PFSK-1 (cell line): ENCODE results near the gene GYPC.

Source experiments
- POLR2AphosphoS5 ChIP-seq: IDR thresholded peaks from 2 replicates; pipeline ENCODE4 v1.6.1; 2012; ENCODE audit warnings: low read depth, mild to moderate bottlenecking, control low read depth, low read length, moderate library complexity
- SIN3A ChIP-seq: IDR thresholded peaks from 2 replicates; pipeline ENCODE4 v1.6.1; 2012; ENCODE audit warnings: mild to moderate bottlenecking, low read length, moderate library complexity, borderline replicate concordance; ENCODE audit not compliant: insufficient read depth
- TAF1 ChIP-seq: IDR thresholded peaks from 2 replicates; pipeline ENCODE4 v1.6.1; 2012; ENCODE audit warnings: low read length, control low read depth, borderline replicate concordance; ENCODE audit not compliant: insufficient read depth

- no peak for TF ChIP-seq POLR2AphosphoS5
- TF ChIP-seq TAF1, result no peak
- no peak for TF ChIP-seq SIN3A
Observed at GRCh38 chr2:126677176-126677538, 21.2 kb downstream of the GYPC start.
